GM19438 (cell line): ENCODE data around the gene GBX2.

Experiments
- ATAC-seq: cut with Tn5 transposase; IDR thresholded peaks from one replicate; pipeline ENCODE4 v1.9.1; 2021; ENCODE audit warnings: low read depth; ENCODE audit not compliant: unreplicated experiment

The GBX2 gene

DNA sequence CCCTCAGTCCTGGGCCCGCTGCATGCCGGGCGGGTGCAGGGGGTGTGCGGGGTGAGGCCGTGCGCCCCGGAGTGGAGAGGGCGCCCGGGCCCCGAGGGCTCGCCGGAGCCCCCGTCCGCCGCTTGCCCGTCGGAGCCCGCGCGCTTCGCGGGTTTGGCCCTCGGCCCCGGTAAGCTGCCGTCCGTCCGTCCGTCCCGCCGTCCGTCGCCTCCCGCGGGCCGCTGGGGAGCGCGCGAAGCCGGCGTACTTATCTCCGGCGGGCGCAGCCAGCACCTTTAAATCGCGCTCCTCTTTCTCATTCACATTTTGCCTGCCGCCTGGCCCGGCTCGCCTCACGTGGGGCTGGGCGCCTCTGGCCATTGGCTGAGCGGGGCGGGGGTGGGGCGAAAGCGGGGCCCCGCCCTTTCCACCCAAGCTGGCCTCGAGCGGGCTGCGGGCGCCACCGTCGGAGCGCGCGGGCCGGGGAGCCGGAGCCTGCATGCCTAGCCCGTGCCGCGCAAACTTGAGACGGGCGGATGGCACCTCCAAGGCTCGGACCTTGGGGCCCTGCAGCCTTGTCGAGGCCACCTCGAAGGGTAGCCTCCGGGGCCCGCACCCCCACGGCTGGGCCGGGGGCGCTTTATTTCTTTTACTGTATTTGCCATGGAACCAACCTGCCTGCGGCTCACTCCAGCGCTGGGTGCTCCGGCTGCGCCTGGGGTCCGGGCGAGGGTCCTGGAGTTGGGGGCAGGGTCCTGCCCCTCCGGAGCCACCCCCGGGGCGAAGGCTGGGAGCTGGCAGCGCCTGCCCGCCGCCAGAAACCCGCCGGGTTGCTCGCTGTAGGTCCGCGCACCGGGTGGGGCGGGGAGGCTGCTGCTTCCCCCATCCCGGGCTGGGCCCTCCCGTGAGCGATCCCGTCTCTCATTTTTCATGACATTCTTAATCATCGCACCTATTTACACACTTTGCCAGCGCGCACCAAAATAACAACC, at the start of gene GBX2:
TSS of gene GBX2 (minus strand) at position 277 of the 971 bp plus-strand sequence. CDS start 415 bp downstream, outside the sequence.
- ATAC-seq, result no peak

DNA sequence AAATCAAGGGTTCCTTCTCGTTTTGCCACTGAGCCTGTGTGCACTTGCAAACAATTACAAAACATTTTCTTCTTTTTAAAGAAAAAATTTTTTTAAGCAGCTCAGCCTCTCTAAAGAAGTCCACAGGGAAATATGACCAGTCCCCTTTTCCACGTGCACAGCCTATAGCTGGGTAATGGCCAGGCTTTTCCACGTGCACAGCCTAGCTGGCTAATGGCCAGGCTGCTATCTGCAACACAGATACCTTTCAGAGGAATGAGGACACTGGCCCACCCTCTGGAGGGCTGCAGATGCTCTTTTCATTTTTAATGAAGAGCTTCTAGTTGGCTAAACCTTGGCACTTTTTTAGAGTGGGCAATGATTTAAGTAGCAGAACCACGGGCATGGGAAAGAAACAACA, 49.7 kb upstream of the GBX2 start:
- no peak for ATAC-seq

DNA sequence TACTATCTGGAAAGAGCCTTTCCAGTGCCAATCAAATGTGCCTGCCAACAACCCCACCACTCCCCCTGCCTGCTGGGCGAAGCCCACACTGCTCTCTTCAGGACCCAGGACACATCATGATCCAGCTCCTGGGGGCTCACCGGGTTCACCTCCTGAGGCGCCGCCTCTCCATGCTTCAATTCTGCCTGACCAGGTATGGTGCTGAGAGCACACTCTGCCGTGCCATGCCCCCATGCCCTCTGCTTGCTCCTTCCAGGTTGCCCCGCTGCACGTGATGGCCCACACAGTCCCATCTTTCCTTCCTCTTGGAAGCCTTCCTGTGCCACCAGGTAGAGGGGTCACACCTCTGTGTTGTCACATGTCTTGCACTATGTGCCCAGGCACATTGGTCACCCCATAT, 48.5 kb upstream of the GBX2 start:
- no peak for ATAC-seq

DNA sequence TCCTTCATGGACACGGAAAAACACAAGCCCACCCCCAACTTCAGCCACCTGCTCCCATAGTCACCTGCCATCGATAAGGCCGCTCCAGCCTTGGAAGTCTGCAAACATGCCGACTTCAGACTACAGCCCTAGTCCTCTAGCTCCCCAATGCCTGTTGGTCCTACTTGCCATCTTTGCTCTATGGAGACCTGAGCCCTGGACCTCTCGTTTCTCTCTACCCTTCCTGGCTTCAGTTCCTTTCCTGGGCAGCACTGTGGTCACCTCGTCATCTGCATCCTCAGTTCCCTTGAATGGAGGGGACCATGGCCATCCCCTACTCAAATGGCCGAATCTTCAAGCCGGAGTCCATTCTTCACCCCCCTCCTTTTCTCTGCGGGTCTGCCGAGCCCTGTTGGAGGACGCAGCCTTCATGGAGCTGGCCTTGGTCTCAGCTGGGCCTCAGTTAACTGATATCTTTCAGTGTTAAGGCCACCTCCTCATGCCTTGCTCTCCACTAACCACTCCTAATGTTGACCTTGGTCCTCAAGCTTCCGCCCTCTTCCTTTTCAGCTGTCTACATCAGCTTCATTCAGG, 47.7 kb upstream of the GBX2 start:
- ATAC-seq, result no peak

DNA sequence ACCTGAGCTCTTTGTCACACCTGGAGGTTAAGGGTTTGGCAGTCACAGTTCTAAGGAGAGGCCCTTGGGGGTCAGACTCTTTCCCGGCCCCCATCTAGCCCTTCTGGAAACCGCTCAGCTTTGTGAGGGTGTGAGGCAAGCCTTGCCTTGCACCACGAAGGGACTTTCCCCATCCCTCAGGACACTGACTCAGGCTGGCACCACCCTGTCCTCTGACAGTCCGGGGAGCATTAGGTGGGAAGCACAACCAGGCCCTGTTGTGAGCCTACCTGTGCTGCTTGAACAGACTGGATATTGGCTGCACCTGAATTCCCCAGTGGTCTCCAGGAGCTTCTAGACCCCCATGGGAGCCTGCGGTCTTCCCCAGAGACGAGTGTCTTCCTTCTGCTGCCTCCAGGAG, 47.0 kb upstream of the GBX2 start:
- no peak for ATAC-seq

DNA sequence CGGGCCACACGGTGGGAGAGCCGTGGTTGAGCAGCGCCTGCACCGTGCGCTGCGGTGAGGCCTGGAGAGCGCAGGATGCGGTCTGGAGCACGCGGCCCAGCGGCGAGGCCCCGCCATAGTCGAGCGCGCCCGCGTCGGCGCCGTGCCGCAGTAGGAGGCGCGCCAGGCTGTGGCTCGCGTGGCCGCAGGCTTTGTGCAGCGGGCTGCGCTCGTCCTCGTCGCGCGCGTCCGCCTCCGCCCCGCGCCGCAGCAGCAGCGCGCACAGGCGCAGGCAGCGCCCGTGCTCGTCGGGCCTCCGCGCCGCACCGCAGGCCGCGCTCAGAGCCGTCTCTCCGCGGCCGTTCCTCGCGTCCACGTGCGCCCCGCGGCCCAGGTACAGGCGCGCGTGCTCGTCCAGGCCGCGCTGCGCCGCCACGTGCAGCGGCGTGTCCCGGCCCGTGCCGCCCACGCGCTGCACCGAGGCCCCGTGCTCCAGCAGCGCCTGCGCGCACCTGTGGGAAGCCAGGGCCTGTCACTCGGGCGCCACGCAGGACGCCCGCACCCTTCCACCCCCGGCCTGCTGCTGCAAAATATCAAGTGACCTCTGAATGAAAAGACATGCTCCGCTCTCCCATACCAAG, 46.3 kb upstream of the GBX2 start:
- no peak for ATAC-seq

DNA sequence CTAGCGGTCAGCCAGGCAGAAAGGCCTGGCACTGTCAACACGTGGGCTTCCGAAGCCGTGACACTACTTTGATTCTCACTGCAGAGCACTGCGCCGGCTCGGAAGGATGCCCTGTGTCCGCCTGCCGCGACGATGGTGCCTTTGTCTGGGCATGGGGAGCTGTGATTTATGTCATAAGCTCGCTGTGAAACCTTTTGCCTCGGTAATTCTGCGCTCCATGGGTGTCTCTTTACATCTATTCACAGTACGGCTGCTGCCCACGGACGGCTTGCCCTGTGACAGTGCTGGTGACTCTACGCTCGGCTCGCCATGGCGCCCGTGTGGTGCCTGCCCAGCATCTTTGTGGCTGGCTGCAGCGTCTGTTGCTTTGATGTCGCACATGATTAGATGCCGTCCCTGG, 43.1 kb upstream of the GBX2 start:
- ATAC-seq, result no peak

DNA sequence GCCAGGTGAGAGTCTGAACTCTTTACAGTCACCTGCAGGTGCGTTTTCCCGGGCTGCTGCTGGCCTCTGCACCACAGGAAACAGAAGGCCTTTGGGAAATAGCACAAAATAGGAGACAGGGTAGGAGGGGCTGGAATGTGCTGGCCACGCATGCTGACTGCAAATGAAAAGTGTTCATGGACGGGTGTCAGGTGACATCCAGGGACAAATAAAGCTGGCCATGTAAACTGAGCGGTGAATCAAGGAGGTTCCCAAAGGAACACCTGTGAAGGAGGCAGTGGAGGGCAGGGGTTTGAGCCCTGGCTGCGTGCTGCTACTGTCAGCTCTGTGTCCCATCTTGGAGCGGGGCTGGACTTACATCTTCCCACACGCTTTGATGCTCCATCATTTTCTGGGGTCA, 42.4 kb upstream of the GBX2 start:
- ATAC-seq, result no peak

DNA sequence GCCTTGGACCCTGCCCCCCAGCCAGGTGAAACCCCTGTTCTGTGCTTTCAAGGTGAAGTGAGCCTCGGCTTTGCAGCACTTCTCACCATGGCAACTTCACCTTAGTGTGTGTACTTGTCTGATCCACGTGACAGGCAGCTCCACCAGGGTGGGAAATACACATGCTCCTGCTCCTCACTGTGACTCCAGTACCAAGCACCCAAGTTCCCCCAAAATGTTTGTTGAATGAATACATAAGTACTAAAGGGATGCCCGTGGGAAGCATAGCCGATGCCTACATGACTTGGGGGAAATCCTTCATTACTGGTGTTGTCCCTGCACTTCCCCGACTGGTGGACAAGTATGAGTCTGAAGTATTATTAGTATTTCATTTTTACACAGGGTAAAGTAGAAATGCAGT, 41.8 kb upstream of the GBX2 start:
- ATAC-seq, result no peak

DNA sequence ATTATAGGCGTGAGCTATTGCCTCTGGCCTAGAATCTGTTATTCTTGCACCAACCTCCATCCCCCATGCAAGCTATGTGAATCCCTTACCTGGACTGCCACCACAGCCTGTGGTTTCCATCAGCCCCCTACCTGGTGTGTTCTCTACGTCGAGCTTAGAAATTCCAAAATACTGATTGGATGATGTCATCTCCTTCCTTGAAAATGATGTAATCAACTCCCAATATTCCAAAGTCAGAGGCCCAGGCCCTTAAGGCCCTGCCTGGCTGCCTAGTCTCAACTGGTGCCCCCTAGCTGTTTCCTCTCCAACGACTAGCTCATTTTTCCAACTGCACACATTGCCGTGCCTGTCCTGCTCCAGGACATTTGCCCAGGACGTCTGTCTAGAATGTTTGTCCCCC, 41.3 kb upstream of the GBX2 start:
- ATAC-seq, result no peak

DNA sequence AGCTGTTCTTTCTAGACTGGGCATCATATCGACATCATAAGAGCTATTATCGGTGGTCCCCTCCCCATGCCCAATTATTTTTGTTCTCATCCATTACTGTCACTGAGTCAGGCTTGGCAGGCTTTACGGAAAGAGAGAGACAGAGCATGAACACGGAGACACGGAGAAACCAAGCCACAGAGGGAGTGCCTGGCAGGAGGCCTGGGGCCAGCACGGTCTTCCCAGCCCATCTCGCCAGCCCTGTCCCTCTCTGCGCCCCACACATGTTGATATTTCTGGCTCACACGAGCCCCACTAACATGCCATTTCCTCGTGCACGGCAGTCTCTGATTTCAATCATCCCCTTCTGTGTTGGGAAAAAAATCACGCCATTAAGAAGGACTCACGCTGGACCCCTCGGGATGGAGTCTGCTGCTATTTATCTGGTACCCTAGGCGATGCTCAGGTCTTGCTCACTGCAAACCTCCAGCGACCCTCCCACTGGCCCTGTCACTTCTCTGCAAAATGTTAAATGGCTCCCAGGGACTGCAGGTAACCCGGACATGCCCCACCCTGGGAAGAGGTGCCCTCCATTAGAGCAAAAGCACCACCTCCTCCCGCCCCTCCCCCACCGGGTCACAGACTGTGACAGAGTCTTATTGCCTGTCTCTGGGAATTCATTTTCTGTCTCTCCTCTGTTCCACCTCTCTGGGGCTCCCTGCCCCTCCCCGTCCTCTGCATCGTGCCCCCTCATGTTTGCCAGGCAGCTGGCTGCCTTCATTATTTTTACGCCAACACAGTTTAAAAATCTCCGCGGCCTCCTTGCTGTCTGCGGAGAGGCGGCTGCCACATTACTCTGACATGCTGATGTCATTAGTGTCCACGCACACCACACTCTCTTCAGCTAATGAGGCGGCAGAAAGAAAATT, 40.1 kb upstream of the GBX2 start:
- no peak for ATAC-seq

DNA sequence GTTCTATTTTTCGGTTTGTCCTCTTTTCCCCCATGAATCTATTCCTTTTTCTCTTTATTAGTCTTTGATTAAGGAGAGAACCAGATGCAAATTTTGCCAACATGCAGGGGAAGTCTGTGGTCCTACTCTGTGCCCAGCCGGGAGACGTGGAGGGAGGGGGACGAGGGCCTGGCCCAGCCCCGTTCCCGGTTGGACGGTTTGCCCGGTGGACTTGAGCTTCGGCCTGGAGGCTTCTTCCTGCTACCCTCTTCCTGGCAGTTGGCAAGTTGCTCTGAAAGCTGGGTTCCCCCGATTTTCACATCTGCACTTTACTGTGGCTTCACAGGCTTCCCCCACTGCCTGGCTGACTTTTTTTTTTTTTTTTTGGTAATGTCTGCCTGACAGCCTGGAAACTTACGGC, 39.3 kb upstream of the GBX2 start:
- no peak for ATAC-seq

DNA sequence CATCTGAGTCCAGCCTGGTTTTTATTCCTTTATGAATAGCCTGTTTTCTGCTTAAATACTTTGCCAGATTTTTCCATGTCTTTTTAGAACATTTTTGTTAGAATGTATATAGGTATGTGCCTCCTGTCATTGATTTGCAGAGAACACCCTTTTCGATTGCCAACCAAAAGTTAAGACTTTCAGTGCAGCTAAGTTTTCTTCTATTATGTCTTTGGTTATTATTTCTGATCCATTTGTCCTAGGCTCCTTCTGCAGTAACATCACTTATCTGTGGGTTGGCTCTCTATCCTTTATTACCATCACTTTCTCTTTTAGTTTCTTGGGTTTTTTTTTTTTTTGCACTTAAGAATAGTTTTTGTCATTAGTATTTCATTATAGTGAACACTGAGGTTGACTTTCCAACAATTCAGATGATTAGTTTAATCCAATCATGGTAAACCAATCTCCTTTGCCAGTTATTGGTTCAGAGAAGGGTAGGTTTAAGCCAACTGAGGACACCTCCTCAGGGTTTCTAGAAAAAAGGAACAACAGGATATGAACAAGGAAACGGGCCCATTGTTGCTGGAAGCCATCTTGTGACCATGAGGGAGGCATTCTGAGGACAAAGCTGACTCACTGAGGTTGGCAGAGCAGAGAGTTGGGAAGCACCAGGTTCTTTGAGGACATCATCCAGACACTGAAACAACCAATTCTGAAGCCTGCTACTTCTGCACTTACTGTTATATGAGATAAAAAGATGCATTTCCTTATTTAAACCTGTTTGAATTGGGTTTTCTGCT, 37.9 kb upstream of the GBX2 start:
- no peak for ATAC-seq

DNA sequence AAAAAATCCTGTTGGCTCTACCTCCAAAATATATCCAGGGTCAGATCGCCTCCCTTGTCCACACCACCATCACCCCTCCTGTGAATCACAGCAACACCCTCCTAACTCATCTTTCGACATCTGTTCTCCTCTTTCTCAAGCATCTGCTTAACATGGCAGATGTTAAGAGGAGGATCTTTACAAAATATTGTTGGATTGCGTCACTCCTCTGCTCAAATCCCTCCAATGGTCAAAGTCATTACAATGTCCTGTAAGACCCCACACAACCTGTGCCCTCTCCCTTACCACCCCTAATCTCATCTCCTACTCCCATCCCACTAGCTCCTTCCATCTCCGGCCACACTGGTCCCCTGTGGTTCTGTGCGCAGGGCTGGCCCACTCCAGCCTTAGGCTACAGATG, 36.8 kb upstream of the GBX2 start:
- ATAC-seq, result no peak

DNA sequence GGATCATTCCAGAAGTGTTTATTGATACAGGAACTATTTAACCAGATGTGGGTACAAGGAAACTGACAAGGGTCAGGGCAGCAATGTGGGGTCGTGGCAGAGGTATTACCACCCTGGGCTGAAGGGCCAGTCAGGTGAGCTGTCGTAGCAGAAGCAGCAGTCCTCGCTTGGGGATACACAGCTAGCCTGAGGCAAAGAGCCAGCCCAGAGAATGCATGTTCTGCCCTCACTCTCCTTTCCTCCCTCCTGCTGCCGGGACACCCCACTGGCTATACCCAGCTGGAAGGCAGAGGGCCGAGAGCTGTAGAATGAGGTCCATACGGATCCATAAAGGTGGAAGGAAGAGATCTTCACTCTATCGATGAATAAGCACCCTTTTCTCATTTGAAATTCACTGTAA, 32.2 kb upstream of the GBX2 start:
- ATAC-seq, result no peak

DNA sequence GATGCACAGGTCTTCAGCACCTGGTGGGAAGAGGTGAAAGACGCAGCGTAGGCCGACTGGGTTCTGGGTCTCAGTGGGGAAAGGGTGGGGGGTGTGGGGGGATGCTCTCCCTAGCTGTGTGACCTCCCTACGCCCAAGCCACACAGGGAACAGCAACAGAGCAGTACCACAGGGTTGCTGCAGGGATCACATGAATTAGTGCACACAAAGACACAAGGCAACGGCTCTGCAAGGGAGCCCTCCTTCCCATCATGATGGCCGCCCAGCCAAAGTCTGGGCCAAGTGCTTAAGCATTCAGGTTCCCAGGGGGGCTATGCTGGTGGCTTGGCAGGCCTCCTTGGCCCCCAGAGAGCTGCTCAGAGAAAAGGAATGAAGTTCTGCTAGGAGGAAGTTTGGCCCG, 28.2 kb upstream of the GBX2 start:
- no peak for ATAC-seq

DNA sequence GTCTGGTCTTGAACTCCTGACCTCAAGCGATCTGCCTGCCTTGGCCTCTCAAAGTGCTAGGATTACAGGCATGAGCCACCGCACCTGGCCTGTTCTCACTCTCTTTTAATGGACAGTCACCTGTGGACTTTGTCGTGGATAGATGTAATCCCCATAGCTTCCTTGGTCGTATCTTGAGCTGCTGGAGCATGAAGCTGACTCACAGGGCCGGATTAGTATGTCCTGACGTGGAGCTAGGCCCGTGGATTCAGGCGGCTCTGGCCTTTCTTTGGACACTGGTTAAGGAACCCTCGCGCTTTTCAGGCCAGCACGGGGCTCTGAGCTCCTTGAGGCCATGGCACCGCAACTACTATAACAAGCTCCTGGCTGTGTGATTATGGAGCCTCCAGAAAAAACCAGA, 27.5 kb upstream of the GBX2 start:
- no peak for ATAC-seq

DNA sequence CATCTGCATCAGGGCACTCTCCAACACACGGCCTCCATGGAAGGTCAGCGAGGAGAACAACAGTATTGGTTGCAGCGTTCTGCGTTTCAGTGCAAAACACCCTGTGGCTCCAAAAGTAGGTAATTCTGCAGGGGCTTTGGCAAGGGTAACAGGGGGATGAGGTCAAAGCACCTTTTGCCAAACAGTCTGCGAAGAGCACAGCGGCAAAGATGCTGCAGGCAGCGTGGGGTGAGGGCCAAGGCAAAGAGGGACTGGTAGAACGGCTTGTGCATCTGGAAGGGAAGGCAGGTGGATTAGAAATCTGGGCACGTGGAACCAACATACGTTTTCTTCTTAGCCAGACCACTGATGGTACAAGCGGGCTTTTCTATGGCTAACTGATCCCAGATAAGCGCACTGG, 26.6 kb upstream of the GBX2 start:
- no peak for ATAC-seq

DNA sequence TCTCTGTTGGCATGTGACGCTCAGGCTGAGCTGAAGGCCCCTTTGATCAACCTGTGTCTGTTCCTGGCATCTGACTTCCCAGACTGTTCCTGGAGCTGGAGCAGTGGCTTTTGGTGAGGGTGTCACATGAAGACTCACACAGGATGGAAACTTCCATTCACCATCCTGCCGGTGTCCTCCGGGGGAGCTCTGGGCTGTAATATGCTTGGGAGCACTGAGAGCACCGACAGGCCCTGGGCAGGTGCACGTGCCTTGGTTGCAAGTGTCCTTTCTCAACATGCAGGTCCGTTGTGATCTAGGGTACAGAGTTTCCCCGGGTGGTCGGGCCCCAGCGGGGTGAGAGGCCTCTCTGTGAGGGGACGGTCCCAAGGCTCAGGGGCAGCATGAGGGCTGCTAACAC, 24.8 kb upstream of the GBX2 start:
- no peak for ATAC-seq

DNA sequence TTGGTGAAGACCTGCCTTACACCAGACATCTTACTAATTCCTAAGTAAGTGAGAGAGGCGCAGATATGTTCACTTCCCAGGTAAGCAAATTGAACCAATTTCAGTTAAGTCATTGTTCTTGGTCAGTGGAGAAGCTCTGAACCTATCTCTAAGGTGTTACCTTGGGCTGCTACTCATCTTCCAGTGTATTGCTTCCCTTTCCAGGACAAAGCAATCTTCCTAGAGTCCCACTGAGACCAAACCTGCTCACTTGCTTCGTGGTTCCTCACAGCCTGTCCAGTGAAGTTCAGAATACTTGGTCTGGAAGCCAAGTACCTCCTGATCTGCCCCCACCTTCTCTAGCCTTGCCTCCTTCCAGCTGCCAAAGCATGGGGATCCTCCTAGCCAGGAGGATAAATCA, 22.5 kb upstream of the GBX2 start:
- no peak for ATAC-seq
